ENCODE measurements around the gene CDS2.

- TF ChIP-seq POLR2A (IDR thresholded peaks at IDR 0.05) (no peak), CTCF (IDR thresholded peaks at IDR 0.05) (no peak), POLR2AphosphoS5 (IDR thresholded peaks at IDR 0.05) (no peak), EP300 (IDR thresholded peaks at IDR 0.05; ENCODE audit: low read depth) (no peak)
Observed at GRCh38 chr20:5221061-5221430, 94.2 kb downstream of the CDS2 start.
